Motor neuron (in vitro differentiated cells): ENCODE measurements around the gene ZSWIM3. TPM values are rescaled to one million over a fixed set of nuclear protein-coding genes. Genes with fewer than 3 reads are reported as not detected.
"Not testable (repeated sequence)": the region's sequence is repeated elsewhere in the genome, so short reads cannot be mapped to it uniquely, and the experiment has no call there.

Source experiments
- ATAC-seq, 8 experiments: fragments of 200-7000 bp; cut with Tn5 transposase; replicated peaks in 6 of 8; 2 replicates each; pipeline ENCODE4 v1.8.0; 2021; ENCODE audit warnings: mild to moderate bottlenecking in 8 of 8, moderate library complexity in 8 of 8
- H3K27ac ChIP-seq, 2 donors: fragments of 250-450 bp; sonication (Bioruptor Pico); 2 replicates each; pipeline ENCODE4 v1.9.0; 2021; ENCODE audit warnings: antibody characterized with exemption in 2 of 2, mild to moderate bottlenecking in 2 of 2, moderate library complexity in 1 of 2
- H3K4me1 ChIP-seq, 2 donors: fragments of 250-450 bp; sonication (Bioruptor Pico); replicated peaks in 1 of 2; 2 replicates each; pipeline ENCODE4 v1.6.1; 2021; ENCODE audit warnings: antibody characterized with exemption in 2 of 2, mild to moderate bottlenecking in 2 of 2, moderate library complexity in 1 of 2
- H3K4me3 ChIP-seq, 5 donors: fragments of 250-450 bp; sonication (Bioruptor Pico); 2 replicates each; pipeline ENCODE4 v1.9.0; 2021; ENCODE audit warnings: antibody characterized with exemption in 5 of 5, mild to moderate bottlenecking in 5 of 5, moderate library complexity in 4 of 5
- WGBS, 10 experiments: fragments of 450-650 bp; shearing (Covaris generic); methylation state at CpG; one replicate each; pipeline ENCODE4 v1.0.0; 2022; 5-methylcytosine and 5-hydroxymethylcytosine counted together
- in situ Hi-C, 9 experiments: fragments of 400-800 bp; cut with MboI; loops; one replicate each; pipeline ENCODE4 v1.15.0; 2021; ENCODE audit warnings: low sequenced_read_pairs in 9 of 9, low pct_unique_long_range_greater_than_20kb in 2 of 9; ENCODE audit not compliant: unreplicated experiment in 9 of 9
- total RNA-seq, 8 experiments: library from RNA; unstranded; fragments of 300-600 nt; gene quantifications; 2 replicates each; pipeline versions ENCODE4 v1.2.3 to v1.2.4, GENCODE V29; 2022

ZSWIM3 gene
- total RNA-seq, 8 experiments from 2014 or later: 2.7 to 9.1 (median 7.7) TPM

DNA sequence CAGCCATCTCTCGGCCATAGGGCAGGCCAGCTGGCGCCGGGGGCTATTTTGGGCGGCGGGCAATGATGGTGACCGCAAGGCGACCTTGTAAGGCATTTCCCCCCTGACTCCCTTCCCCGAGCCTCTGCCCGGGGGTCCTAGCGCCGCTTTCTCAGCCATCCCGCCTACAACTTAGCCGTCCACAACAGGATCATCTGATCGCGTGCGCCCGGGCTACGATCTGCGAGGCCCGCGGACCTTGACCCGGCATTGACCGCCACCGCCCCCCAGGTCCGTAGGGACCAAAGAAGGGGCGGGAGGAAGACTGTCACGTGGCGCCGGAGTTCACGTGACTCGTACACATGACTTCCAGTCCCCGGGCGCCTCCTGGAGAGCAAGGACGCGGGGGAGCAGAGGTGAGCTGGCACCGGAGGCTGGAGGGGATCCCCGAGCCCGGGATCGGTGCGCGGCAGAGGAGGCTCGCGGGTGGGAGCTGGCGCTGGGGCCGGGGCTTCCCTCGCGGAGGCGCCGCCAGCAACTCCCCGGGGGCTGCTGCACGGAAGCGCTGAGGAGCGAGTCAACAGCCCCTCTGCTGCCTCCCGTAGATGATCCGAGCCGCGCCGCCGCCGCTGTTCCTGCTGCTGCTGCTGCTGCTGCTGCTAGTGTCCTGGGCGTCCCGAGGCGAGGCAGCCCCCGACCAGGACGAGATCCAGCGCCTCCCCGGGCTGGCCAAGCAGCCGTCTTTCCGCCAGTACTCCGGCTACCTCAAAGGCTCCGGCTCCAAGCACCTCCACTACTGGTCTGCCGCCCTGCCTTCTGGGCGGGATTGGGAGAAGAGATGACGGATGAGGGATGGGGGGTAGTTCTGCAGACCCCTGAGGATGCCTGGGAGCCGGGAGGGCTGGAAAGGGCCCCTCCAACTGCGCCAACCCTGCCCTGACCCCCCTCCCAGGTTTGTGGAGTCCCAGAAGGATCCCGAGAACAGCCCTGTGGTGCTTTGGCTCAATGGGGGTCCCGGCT, 33.9 kb downstream of the ZSWIM3 start, which contains the start of the genes CTSA and NEURL2:
Gene CTSA (plus strand): TSS at position 351 of the 999 bp plus-strand sequence. CDS start 234 bp downstream, at position 585.
Gene NEURL2 (minus strand): TSS at position 224 of the 999 bp plus-strand sequence. CDS start 217 bp downstream, at position 7.
- in situ Hi-C loops: no loop called here
- WGBS, 10 experiments: 0 to 20% (median 0%) methylated on average over 1 to 9 of the region's 78 CpGs; no CpG with 5 or more reads in 2 of the 10 experiments
- Histone ChIP-seq H3K4me3 (peak within 1 kb of the TSS; percentile 68 to 85 (median 73)), H3K4me1 (peaks cover 15 to 16% of the 10 kb centered on the region in 2 donors), H3K27ac (peak within 1 kb of the TSS; percentile 85 to 97)
- peak; percentile 48 to 82 (median 78) for ATAC-seq

DNA sequence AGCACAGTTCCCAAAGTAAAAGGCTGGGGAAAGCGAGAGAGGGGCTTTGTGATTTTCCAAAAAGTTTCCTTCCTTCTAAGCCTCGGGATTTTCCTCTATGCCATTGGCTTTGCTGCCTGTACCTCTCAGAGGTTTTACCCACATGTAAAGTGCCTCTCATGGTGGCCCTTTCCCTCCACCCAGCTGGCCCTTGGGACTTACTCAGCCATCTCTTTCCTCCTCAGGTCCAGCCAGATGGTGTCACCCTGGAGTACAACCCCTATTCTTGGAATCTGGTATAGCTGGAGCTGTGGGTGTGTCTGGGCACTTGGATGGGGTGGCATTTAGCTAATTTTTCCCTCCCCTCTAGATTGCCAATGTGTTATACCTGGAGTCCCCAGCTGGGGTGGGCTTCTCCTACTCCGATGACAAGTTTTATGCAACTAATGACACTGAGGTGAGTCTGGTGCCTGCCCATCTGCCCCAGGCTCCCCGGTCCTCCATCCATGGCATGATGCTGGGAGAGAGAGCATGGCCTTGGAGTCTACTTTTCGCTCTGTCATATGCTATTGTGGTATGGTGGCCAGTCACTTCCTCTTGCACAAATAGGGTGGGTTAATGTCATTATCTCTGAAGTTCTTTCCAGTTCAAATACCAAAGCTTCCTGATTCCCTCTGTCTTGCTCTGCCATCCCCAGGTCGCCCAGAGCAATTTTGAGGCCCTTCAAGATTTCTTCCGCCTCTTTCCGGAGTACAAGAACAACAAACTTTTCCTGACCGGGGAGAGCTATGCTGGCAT, 34.8 kb downstream of the ZSWIM3 start:
- no peak overlapping the region for H3K27ac ChIP-seq
- H3K4me1 ChIP-seq: peaks cover 15 to 16% of the 10 kb centered on the region in 2 donors
- in situ Hi-C loops: no loop called here
- peak in 3 of 8 experiments; percentile 2 to 6 (median 5) for ATAC-seq
- H3K4me3 ChIP-seq: peak overlapping the region; percentile 68 to 85 (median 73)
- WGBS, 10 experiments: 64 to 100% (median 80%) methylated on average over 1 to 9 of the region's 9 CpGs; no CpG with 5 or more reads in 2 of the 10 experiments

DNA sequence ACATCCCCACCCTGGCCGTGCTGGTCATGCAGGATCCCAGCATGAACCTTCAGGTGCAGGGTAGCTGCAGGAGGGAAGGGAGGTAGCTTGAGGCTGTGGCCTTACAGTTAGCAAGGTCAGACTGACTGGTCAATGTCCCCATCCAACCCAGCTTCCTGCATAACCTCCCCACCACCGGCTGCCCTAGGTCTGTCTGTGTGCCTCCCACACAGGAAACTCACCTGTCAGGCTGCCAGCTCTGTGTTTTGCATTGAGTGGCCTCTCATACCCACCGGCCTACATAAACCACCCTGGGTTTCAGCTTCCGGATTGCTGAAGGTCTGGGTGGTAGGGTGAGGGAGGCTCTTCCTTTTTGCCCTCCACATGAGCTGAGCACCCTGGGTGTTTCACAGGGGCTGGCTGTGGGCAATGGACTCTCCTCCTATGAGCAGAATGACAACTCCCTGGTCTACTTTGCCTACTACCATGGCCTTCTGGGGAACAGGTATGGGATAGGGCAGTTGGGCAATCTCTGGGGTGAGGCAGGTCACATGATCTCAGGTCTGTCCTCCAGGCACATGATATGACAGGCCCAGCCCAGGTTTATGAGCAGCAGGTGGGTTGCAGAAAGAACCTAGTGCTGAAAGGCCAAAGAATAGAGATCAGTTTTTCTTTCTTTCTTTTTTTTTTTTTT, 35.5 kb downstream of the ZSWIM3 start:
- Histone ChIP-seq H3K4me1 (peaks cover 15 to 16% of the 10 kb centered on the region in 2 donors), H3K4me3 (no peak overlapping the region), H3K27ac (no peak overlapping the region)
- in situ Hi-C loops: no loop called here
- WGBS, 10 experiments: 73 to 100% (median 83%) methylated on average over 1 to 4 of the region's 4 CpGs; no CpG with 5 or more reads in 2 of the 10 experiments
- no peak for ATAC-seq

DNA sequence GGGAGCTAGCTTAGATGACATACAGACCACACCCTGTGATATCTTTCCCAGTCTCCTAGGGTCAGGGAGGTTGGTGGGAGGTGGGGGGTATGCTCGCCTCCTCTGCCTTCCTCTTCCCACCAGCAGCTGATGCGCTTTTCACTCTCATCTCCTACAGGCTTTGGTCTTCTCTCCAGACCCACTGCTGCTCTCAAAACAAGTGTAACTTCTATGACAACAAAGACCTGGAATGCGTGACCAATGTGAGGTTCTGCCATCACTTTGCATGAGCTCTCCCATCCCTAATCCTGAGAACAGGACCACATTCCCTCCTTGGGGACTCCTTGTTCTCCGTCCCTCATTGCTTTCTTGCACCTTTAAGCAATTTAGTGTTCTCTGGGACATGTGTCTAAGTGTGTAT, 36.4 kb downstream of the ZSWIM3 start:
- WGBS, 10 experiments: 14 to 100% (median 83%) methylated on average over 1 to 3 of the region's 4 CpGs; no CpG with 5 or more reads in 2 of the 10 experiments
- ATAC-seq: no peak
- no peak overlapping the region for H3K4me3 ChIP-seq
- peaks cover 15 to 16% of the 10 kb centered on the region in 2 donors for H3K4me1 ChIP-seq
- H3K27ac ChIP-seq: no peak overlapping the region
- in situ Hi-C loops: no loop called here

DNA sequence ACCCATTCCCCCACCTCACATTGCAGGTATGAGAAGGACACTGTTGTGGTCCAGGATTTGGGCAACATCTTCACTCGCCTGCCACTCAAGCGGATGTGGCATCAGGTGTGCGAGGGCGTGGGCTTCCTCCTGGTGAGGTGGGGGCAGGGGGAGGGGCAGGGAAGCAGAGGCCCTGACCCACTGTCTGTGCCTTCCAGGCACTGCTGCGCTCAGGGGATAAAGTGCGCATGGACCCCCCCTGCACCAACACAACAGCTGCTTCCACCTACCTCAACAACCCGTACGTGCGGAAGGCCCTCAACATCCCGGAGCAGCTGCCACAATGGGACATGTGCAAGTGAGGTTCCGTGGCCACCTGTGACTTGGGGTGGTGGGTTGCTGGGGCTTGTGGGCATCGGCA, 37.4 kb downstream of the ZSWIM3 start:
- no peak for ATAC-seq
- Histone ChIP-seq H3K4me1 (peaks cover 6 to 8% of the 10 kb centered on the region in 2 donors), H3K4me3 (no peak overlapping the region), H3K27ac (no peak overlapping the region)
- in situ Hi-C loops: no loop called here
- WGBS, 10 experiments: 40 to 100% (median 40%) methylated on average over 1 of the region's 12 CpGs; no CpG with 5 or more reads in 7 of the 10 experiments

DNA sequence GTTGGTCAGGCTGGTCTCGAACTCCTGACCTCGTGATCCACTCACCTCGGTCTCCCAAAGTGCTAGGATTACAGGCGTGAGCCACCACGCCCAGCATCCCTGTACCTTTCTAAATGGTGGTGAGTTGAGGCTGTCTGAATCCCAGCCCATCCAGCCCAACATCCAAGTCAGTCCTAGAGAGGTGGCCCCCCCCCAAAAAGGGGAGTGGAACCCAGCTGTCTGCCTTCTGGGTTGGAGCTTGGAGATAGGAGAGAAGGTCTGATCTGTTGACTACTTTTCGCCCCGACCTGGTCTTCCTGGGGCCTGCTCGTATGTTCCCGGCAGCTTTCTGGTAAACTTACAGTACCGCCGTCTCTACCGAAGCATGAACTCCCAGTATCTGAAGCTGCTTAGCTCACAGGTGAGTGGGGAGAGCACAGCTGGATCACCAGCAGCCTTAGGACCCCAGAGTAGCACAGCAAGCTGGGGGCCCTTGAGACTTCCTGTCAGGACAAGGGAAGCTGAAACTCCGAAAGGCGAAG, 39.3 kb downstream of the ZSWIM3 start:
- Histone ChIP-seq H3K4me3 (no peak overlapping the region), H3K4me1 (peaks cover 5 to 6% of the 10 kb centered on the region in 2 donors), H3K27ac (no peak overlapping the region)
- in situ Hi-C loops: no loop called here
- no peak for ATAC-seq
- 91 to 100% (median 97%) methylated on average over 1 to 8 of the region's 14 CpGs; no CpG with 5 or more reads in 3 of the 10 experiments for WGBS, 10 experiments

DNA sequence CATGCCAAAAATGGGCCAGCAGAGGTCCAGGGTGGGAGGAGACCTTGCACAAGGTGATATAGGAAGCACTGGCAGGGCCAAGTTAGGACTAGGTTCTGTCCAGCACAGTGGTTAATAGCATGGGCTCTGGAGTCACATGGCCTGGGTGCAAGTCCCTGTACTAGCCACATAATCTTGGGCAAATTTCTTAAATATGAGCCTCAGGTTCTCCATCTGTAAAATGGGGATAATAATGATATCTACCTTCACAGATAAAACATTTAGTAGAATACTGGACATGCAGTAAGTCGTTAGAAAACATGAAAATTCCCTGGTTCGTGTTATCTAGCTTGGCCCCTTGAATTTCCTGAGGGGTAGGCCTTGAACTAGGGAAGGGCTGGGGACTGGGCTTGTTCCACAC, 39.9 kb downstream of the ZSWIM3 start:
- Histone ChIP-seq H3K4me1 (no peaks in the 10 kb centered on the region), H3K4me3 (no peak overlapping the region), H3K27ac (no peak overlapping the region)
- 90 to 100% (median 96%) methylated on average over 1 to 2 of the region's 2 CpGs; no CpG with 5 or more reads in 4 of the 10 experiments for WGBS, 10 experiments
- in situ Hi-C loops: no loop called here
- ATAC-seq: no peak

DNA sequence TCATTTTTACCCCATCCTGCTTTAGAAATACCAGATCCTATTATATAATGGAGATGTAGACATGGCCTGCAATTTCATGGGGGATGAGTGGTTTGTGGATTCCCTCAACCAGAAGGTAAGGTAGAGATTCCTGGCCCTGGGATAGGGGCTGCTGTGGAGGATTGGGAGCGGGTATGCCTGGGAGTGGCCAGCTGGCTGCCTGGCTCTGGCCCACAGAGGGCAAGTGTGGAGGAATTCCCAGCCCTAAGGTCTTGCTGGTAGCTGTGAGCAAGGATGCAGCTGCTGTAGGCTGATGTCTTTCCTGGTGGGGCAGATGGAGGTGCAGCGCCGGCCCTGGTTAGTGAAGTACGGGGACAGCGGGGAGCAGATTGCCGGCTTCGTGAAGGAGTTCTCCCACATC, 40.3 kb downstream of the ZSWIM3 start:
- in situ Hi-C loops: no loop called here
- no peaks in the 10 kb centered on the region for H3K4me1 ChIP-seq
- ATAC-seq: peak in 1 of 8 experiments; percentile 5
- H3K27ac ChIP-seq: no peak overlapping the region
- no peak overlapping the region for H3K4me3 ChIP-seq
- WGBS, 10 experiments: 40 to 100% (median 95%) methylated on average over 1 to 7 of the region's 7 CpGs; no CpG with 5 or more reads in 4 of the 10 experiments

DNA sequence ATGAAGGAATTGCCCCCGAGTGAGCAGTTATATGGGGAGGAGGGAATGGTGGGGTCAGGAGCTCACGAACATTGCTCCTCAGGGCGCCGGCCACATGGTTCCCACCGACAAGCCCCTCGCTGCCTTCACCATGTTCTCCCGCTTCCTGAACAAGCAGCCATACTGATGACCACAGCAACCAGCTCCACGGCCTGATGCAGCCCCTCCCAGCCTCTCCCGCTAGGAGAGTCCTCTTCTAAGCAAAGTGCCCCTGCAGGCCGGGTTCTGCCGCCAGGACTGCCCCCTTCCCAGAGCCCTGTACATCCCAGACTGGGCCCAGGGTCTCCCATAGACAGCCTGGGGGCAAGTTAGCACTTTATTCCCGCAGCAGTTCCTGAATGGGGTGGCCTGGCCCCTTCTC, 40.9 kb downstream of the ZSWIM3 start:
- ATAC-seq: peak in 2 of 8 experiments; percentile 7 to 24
- in situ Hi-C loops: no loop called here
- Histone ChIP-seq H3K27ac (no peak overlapping the region), H3K4me1 (no peaks in the 10 kb centered on the region), H3K4me3 (no peak overlapping the region)
- 60 to 80% (median 71%) methylated on average over 1 to 3 of the region's 12 CpGs; no CpG with 5 or more reads in 6 of the 10 experiments for WGBS, 10 experiments

DNA sequence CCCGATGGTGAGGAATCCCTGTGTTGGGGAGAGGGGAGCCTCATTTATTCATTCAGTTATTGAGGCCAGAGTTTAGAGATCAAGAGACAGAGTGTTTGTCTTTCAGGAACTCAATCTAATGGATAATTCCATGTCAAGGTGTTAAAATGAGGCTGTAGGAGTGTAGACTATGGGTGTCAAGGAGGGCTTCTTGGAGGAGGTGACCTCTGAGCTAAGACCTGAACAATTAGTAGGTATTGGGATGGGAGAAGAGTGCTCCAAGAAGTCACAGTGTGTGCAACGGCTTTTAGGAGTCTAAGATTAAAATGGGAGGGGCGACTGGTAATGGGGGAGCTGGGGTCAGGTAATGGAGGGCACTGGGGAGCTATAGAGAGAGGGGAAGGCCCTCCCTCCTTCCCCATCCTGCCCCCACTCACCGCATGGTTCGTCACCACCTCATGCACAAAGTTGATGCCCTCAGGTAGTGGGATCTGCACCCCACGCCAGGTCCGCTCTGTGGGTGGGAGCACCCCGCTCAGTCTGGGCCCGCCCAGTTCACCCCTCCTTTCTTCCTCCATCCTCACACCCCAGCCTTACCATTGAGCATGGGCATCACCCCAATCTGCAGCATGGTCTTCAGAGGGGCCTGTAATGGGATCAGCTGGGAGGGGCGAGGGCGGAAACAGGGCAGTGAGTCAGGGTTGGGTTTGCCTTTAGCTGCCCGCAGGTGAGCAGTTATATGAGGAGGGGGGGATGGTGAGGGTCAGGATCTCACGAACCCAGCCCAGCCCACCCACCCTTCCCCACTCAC, 41.8 kb downstream of the ZSWIM3 start:
- in situ Hi-C loops: no loop called here

DNA sequence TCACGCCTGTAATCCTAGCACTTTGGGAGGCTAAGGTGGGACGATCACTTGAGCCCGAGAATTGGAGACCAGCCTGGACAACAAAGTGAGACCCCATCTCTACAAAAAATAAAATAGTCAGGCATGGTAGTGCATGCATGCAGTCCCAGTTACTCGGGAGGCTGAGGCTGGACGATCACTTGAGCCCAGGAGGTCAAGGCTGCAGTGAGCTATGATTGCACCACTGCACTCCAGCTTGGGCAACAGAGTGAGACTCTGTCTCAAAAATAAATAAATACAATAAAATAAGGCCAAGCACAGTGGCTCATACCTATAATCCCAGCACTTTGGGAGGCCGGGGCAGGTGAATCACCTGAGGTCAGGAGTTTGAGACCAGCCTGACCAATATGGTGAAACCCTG, 43.9 kb downstream of the ZSWIM3 start:
- WGBS, 10 experiments: 80 to 100% (median 98%) methylated on average over 1 to 5 of the region's 6 CpGs; no CpG with 5 or more reads in 4 of the 10 experiments
- H3K27ac ChIP-seq, H3K4me3 ChIP-seq, in situ Hi-C loops, ATAC-seq, H3K4me1 ChIP-seq: not testable (repeated sequence)

More for the DNA sequence above, 41.8 kb downstream of the ZSWIM3 start:
- Histone ChIP-seq H3K4me3 (no peak overlapping the region), H3K27ac (no peak overlapping the region), H3K4me1 (no peaks in the 10 kb centered on the region)
- WGBS, 10 experiments: 86 to 100% (median 94%) methylated on average over 1 to 6 of the region's 13 CpGs; no CpG with 5 or more reads in 5 of the 10 experiments
- peak in 4 of 8 experiments; percentile 18 to 29 (median 24) for ATAC-seq
